Bronchial epithelial cell (primary cell): ENCODE results near the gene PRKCH. TPM values are rescaled to one million over a fixed set of nuclear protein-coding genes. Genes with fewer than 3 reads are reported as not detected.

Experiments used
- DNase-seq: peaks from one replicate; pipeline ENCODE4 v3.0.0-alpha.2; 2010; ENCODE audit warnings: low read depth
- FAIRE-seq: peaks from 2 replicates; lab custom pipeline; 2011; peaks lifted over from hg19 to GRCh38; lab: Jason Lieb, UNC
- H3K27me3 ChIP-seq: 2 replicates; pipeline ENCODE4 v1.5.1; 2011; ENCODE audit warnings: low read length; ENCODE audit not compliant: control insufficient read depth, insufficient read depth
- H3K36me3 ChIP-seq: 2 replicates; pipeline ENCODE4 v1.5.1; 2011; ENCODE audit warnings: low read length; ENCODE audit not compliant: control insufficient read depth, insufficient read depth
- H3K4me3 ChIP-seq: 2 replicates; pipeline ENCODE4 v1.5.1; 2011; ENCODE audit warnings: mild to moderate bottlenecking, low read depth, low read length, control low read depth
- total RNA-seq: library from RNA; depleted of rRNA; stranded (reverse); fragments of >200 nt; gene quantifications from 2 replicates; pipeline ENCODE4 v1.2.1, GENCODE V29; 2014
- TF ChIP-seq, protein P1 (sequence below): IDR thresholded peaks from 2 replicates; pipeline ENCODE4 v1.5.1; 2011; ENCODE audit warnings: mild to moderate bottlenecking, moderate library complexity, low read length, control low read depth, inconsistent platforms; ENCODE audit not compliant: insufficient read depth, severe bottlenecking

The PRKCH gene
- total RNA-seq, 1 donor from 2014 or later = 24.5 TPM

DNA sequence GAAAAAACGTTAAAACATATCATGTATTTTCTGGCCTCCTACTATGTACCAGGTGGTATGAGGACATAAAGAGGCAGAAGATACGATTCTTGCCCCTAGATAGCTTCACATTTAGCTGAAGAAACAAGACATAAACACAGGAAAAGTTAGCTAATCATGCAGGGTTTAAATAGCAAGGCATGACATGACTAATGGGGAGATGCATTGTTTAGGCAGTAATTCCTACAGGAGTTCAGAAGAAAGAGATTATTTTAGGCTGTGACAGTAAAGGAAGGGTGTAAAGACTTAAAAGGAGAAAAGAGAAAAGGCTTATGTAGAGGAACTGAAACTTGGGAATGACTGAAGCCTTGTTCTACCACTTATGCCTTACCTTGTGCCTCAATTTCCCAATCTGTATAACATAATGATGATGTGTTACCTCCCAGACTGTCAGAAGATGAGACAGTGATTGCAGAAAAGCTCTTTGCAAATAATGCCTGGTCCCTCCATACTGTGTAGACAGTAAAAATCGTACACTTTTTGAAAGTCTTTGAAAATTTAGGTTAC, 44.4 kb downstream of the PRKCH start:
- Histone ChIP-seq H3K27me3 (no peaks in the 10 kb centered on the region), H3K4me3 (no peak overlapping the region), H3K36me3 (no peaks in the 10 kb centered on the region)
- TF ChIP-seq, protein P1, sequence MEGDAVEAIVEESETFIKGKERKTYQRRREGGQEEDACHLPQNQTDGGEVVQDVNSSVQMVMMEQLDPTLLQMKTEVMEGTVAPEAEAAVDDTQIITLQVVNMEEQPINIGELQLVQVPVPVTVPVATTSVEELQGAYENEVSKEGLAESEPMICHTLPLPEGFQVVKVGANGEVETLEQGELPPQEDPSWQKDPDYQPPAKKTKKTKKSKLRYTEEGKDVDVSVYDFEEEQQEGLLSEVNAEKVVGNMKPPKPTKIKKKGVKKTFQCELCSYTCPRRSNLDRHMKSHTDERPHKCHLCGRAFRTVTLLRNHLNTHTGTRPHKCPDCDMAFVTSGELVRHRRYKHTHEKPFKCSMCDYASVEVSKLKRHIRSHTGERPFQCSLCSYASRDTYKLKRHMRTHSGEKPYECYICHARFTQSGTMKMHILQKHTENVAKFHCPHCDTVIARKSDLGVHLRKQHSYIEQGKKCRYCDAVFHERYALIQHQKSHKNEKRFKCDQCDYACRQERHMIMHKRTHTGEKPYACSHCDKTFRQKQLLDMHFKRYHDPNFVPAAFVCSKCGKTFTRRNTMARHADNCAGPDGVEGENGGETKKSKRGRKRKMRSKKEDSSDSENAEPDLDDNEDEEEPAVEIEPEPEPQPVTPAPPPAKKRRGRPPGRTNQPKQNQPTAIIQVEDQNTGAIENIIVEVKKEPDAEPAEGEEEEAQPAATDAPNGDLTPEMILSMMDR = no peak
- FAIRE-seq (no peak), DNase-seq (peak; percentile 38)

DNA sequence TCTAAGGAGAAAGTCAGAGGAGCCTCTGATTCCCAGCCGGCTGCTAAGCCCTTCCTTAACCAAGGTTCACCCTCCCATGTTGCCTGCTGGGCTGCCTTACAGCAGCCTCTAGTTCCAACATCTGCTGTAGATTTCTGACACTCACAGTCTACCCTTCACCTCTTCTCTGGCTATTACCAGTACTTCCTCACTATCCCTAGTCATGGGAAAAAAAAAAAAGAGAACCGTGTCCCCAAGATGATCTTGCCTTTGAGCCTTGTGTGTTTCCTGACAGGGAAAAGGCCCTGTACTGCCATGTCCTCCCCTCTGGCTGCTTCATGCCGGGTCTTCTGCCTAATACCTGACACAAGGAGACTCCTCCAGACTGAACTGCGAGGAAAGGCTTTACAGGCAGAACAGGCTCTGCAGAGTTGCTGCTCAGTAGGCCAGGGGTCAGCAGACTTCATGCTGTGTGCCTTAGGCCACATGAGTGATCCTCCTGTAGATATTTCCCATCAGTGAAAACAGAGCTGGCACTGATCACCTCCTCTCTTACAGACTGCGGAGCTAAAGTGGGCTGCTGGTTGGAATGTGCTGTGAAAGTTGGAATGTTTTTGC, 46.8 kb downstream of the PRKCH start:
- TF ChIP-seq, protein P1 = no peak
- FAIRE-seq = no peak
- no peaks in the 10 kb centered on the region for H3K36me3 ChIP-seq
- H3K4me3 ChIP-seq = no peak overlapping the region
- H3K27me3 ChIP-seq = no peaks in the 10 kb centered on the region
- peak; percentile 61 for DNase-seq

DNA sequence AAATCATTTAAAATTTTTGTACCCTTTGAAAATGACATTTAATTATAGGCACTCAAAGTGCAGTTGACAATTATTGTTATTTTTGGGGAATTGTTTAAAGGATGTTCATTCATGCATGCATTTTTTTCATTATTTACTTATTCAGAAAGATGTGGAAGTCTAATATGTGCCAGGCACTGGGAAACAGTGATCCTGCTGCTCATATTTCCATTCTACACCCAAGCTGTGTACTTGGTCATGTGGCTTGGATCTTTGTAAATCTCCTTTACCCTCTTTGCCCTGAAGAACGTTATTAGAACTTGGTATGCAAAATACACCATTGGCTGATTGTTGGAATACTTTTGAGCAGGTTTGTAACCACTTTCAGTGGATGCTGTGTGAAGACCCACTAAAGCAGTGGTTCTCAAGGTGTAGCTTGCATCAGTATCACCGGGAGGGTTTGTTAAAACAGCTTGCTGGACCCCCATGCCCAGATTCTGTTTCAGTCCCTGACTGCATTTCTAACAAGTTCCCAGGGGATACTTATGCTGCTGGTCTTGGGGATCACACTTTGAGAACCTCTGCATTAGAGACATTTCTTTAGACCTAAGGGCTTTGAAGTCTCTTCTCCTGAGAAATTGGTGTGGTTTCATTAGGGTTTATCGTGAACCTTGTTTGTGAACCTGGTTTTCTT, 47.5 kb downstream of the PRKCH start:
- no peaks in the 10 kb centered on the region for H3K27me3 ChIP-seq
- TF ChIP-seq, protein P1 = no peak
- no peak for FAIRE-seq
- H3K4me3 ChIP-seq = no peak overlapping the region
- H3K36me3 ChIP-seq = no peaks in the 10 kb centered on the region
- DNase-seq = no peak

DNA sequence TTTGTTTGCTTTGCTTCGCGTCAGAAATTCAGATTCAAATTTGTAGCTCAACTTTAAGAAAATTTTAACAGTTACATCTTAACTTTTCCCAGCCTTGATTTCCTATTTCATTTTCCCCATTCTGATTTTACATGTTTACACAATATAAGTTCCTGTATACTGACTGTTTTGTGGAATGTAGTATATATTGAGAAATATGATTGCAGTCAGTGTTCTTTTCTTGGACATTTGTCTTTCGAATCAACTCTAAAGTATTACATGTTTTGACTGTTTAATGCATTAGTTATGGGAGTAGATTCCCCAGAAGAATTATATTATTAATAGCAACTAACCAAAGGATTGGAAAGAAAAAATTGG, 48.1 kb downstream of the PRKCH start:
- H3K36me3 ChIP-seq = no peaks in the 10 kb centered on the region
- DNase-seq = no peak
- H3K27me3 ChIP-seq = no peaks in the 10 kb centered on the region
- TF ChIP-seq, protein P1 = no peak
- H3K4me3 ChIP-seq = no peak overlapping the region
- no peak for FAIRE-seq

DNA sequence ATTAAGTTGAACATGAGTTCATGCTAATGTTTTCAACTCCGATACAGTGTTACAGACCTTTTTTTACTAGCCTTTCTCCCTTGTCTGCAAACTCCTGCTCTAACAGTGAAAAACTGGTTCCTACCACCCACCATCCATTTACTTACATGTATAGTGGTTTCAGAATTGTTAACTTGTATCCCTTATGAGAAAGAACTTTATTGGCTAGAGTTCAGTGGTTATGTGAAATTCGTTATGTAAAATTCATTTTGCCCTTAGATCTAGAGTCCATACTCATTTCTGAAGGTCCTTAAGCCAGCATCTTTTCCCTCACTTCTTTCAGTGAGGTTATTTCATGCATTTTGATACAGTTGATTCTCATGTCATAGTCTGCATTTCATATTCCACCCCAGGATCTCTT, 51.0 kb downstream of the PRKCH start:
- DNase-seq = no peak
- no peaks in the 10 kb centered on the region for H3K36me3 ChIP-seq
- TF ChIP-seq, protein P1 = no peak
- FAIRE-seq = no peak
- no peak overlapping the region for H3K4me3 ChIP-seq
- H3K27me3 ChIP-seq = no peaks in the 10 kb centered on the region
